ENCODE measurements around the gene EVPL.

The EVPL gene

DNA sequence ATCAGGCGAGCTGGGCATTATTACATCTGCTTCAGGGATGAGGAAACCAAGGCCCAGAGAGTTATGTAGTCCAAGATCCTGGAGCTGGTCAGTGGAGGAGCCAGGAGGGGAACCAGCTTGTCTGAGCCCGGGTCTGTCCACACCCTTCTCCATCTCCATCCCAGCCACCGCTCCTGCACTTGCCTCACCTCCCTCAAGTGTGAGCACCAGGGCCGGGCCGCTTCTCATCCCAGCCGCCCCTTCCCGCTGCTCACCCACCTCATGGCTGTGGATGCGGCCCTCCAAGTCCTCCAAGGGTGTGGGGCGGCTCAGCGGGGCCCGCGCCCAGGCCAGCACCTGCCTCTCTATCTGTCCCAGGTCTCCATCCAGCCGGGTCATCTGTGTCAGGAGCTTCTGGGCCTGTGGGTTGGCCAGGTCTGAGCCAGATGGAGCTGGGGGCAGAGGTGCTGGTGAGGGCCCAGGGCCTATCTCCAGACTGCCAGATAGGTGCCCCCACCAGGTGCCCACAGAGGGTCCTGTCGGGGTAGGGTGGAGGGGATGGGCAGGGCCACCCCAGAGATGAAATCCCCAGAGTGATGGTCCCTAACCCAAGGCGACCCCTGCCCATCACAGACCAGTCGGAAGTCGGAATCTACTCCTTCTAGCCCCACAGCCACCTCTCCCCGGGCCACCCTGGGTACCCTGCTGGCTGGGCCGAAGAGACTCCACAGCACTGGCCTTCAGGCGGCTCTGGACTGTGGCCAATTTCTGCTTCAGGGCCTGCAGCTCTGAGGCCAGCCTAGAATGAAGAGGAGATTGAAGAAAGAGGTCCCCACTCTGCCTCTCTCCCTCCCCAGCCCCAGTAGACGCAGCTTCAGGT lies 9.4 kb downstream of the EVPL start:
- no peak for DNase-seq

- DNase-seq = no peak
Measured at GRCh38 chr17:76014925-76015261, 12.2 kb downstream of the EVPL start.

DNA sequence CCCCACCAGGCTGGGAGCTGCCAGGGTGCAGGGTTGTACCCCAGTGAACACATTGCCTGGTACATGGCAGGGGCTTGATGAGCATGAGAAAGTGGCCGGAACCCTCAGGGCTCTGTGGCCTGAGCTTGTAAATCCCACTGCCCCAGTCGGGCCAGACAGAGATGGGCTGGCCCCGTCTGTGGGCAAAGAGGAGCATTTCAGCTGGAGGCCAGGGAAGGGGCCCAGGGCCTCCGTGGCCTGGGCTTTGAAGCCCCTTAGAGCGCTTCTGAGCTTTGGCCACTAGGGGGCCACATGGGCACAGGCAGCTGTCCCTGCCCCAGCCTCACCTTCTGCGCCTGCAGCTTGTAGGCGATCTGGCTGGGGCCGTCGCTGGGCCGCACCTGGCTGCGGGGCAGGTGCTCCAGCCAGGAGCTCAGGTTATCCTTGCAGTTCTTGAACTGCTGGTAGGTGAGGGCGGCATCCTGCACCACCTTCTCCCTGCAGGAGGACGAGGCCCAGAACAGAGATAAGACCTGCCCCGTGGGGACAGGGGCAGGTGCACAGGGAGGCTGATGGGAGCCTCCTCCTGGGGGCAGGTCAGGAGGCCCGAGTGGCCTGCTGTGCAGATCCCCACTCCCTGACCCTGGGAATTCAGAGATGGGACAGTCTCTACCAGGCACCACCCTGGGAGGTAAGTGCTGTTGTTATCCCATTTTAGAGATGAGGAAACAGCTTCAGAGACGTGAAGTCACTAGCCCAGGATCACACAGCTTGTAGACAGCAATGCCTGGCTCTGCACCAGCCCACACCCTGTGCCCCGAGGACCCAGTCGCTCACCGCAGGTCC lies 12.8 kb downstream of the EVPL start:
- peak; percentile 90 for DNase-seq

DNA sequence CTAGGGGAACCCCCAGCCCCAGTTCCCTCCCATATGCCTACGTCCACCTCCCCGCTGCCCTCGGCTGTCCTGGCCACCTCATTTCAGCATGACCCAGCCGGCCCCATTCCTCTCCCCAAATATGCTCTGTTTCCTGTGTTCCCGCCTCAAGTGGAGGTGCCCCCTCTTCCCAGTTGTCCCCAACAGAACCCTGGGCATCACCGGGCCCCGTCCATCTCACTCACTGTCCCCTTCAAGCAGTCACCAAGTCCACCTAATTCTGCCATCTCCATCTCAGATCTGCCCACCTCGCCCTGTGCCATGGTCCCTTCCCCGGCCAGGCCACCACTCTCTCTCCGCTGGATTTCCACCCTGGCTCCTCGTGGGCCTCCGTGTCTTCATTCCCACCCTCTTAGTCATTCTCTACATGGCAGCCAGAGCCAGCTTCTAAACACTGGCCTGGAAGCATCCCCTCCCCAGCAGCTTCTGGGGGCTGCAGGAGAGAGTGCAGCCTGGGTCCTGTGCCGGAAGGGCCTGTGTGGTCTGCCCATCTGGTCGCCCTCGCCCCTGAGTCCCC lies 13.7 kb downstream of the EVPL start:
- DNase-seq = no peak

DNA sequence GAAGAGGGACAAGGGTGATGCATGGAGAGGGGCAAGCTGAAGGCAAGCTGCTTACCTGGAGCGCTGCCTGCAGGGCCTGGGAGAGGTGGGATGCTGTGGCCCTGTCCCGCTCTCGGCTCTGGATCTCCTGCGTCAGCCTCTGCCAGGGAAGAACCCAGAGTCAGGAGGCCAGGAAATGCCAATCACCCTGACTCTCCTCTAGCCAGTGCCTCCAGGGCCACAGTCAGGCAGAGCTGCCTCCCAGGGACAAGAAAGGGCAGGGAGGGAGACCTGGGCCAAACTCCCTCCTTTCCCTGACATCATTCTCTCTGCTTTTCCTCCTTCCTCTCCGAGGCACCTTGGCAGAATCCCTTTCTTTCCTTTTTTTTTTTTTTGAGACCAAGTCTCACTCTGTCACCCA lies 15.2 kb downstream of the EVPL start:
- no peak for DNase-seq

DNA sequence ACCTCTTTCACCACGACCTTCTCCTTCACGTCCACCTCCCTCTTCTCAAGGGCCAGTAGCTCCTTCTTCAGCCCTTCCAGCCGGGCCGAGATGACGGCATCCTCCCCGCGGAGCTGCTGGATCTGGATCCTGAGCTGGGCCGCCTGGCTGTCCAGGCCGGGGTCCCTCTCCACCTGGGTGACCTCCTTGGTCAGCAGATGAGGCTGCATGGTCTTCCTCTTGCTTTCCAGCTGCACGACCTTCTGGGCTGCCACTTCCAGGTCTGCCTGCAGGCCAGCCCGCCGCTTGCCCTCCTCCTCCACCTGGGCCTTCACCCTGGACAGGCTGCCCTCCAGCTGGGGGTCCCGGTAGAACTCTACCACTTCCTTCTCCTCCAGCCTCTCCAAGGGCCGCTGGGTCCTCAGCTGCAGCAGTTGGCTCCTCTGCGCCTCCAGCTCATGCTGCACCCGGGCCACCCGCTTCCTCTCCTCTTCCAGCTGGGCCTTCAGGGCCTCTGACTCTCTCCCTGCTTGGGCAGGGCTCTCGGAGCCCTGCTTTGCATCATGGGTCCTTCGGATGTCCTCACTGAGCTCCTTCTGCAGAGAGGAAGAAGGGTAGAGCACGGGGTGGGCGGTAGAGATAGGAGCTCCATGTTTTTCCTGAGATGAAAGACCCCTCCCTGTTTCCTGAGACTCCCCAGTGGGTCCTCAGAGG lies 17.0 kb downstream of the EVPL start:
- no peak for DNase-seq

GRCh38 chr17:76009447-76009846 lies 17.7 kb downstream of the EVPL start:
- DNase-seq = no peak

- DNase-seq = no peak
Measured at GRCh38 chr17:76008630-76009425, 18.3 kb downstream of the EVPL start.

DNA sequence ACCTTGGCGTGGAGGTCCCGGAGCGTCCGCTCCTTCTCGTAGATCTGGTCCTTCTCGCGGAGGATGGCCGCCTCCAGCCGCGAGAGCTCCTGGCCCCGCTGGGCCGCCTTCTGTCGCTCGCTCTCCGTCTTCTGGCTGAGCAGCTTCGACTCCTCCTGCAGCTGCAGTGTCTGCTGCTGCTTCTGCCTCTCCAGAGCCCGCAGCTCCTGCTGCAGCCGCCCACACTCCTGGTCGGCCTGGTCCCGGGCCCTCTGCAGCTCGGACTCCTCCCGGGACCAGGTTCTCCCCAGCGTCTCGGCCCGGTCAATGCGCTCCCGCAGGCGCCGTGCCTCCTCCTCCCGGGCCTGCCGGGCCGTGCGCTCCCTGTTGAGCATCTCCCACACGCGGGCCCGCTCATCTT lies 18.9 kb downstream of the EVPL start:
- DNase-seq = no peak

- no peak for DNase-seq
Measured at GRCh38 chr17:76007850-76008165, 19.3 kb downstream of the EVPL start.

DNA sequence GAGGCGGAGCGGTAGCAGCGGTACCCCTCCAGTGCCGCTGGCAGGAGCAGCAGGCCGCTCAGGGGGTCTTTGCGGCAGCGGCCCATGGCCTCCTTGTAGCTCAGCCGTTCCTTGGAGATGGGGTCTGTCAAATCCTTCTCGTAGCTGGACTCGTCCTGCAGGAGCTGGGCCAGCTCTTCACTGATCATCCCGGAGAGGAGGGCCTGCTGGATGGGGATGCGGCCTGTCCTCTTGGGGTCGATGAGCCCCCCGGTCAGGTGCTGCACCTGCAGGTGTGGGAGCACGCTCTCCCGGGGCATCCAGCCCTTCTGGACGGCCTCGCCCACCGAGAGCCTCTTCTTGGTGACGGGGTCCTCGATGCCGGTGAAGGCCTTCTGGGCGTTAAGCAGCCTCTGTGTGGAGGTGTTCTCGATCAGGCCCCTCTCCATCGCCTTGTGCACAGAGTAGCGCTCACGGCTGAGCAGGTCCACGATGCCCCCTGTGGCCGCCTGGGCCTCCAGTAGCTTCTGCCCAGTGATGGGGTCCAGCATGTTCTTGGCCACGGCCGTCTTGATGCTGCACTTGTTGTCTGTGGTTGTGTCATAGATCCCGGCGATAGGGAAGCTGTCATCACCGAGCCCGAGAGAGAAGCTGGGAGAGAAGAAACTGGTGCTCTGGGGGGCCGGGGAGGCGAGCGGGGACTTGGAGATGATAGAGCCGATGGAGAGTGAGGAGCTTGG lies 19.8 kb downstream of the EVPL start:
- no peak for DNase-seq

DNA sequence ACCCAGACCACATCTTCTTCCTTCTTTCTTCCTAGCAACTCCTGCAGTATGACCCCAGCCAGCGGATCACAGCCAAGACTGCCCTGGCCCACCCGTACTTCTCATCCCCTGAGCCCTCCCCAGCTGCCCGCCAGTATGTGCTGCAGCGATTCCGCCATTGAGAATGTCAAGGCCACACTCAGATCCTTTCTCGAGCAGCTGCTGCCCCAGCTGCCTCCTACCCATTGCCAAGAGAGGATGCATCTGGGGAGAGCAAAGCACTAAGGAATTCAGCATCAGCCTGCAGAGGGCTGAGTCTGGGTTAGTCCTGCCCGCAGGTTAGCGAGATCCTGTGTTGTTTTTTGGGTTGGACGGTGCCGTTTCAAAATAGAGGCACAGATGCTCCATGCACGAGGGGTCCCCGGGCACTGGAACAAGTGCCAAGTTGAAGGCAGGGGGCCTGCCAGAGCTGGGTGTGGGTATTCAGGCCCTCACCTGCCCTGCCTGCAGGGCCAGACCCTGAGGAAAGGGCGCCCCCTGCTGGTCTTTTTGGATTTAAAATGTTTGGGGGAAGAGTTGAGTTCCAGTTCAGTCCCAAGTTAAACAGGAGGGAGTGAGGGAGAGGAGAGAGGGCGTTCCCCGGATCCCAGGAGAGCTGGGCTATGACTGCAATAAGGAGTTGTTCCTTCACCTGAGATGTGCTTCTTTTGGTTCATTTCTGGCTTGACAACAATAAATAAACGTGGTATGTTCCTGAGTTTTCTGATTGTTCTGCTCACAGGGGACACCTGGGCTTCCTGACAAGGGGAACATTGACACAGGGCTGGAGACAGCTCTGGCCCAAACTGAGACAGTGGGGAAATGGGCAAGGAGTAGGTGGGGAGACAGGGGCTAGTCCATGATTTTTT lies 21.6 kb downstream of the EVPL start:
- DNase-seq = peak; percentile 88

GRCh38 chr17:76004750-76005262 lies 22.3 kb downstream of the EVPL start:
- DNase-seq = no peak

DNA sequence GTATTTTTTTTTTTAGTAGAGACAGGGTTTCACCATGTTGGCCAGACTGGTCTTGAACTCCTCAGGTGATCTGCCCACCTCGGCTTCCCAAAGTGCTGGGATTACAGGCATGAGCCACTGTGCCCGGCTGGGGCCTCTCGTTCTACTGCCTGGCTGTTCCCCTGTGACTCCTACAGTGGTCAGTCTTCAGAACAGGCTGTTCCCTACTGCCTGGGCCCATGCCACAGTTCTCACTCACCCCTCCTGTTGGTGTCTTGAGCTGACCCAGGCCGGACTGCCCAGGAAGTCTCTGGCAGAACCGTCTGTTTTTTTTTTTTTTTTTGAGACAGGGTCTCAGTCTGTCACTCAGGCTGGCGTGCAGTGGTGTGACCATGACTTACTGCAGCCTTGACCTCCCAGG lies 23.2 kb downstream of the EVPL start:
- no peak for DNase-seq

GRCh38 chr17:76002100-76002499 lies 25.0 kb downstream of the EVPL start:
- no peak for DNase-seq

DNA sequence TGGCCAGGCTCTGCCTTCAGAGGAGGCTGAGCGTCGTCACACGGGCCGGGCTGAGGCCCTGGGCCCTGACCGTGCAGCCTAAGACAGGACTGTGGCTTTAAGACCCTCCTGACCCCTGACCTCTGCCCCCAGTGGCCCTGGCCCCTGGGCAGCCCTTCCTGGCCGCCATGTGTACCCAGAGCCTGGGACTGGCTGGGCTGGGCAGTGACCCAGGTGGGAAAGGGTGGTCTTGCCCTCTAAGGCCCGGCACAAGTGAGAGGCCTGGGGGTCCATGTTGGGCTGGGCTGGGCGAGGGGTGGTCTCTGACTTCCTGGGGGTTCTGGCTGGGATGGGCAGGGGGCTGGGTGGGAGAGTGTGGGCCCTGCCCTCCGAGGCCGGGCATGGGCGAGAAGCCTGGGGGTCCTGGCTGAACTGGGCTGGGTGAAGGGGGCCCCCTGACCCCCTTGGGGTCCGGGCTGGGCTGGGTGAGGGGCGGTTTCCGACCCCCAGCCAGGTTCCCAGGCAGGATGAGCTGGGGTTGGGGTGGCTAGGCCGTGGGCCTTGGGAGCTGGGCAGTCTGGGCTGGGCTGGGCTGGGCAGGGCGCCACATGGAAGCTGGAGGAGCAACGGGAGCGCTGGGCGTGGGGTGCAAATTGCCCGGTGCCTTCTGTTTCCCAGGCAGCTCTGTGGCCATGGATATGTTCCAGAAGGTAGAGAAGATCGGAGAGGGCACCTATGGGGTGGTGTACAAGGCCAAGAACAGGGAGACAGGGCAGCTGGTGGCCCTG lies 26.2 kb downstream of the EVPL start, which contains the start of gene CDK3:
Gene CDK3, plus strand, starts transcription at position 101 of the 767 bp plus-strand sequence. Its CDS starts 571 bp downstream, at position 672.
- no peak for DNase-seq

- DNase-seq = peak; percentile 67
Measured at GRCh38 chr17:76000016-76000754, 26.9 kb downstream of the EVPL start.

DNA sequence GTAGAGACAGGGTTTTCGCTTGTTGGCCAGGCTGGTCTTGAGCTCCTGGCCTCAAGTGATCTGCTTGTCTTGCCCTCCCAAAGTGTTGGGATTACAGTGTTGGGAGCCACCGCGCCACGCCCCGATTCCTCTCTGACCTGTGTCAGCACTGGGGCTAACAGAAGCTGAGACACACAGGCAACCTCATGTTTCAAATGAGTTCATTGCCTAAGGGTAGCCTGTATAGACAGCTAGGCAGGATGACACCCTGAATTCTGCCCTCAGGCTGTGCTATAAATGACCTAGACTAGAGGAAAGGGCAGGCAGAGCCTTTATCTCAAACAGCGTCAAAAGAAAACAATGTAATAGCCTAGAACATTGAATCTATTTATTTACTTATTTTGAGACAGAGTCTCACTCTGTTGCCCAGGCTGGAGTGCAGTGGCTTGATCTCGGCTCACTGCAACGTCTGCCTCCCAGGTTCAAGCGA lies 28.7 kb downstream of the EVPL start:
- DNase-seq = no peak
